ENCODE data around the gene SPINT1. TPM values are rescaled to one million over a fixed set of nuclear protein-coding genes. Genes with fewer than 3 reads are reported as not detected.

Gene SPINT1
- total RNA-seq, 4 donors from 2014 or later: 84.3 to 143 (median 113) TPM

GRCh38 chr15:40863660-40864270, 19.9 kb downstream of the SPINT1 start:
- TF ChIP-seq POLR2A (IDR thresholded peaks at IDR 0.05): no peak
- TF ChIP-seq, protein P1, sequence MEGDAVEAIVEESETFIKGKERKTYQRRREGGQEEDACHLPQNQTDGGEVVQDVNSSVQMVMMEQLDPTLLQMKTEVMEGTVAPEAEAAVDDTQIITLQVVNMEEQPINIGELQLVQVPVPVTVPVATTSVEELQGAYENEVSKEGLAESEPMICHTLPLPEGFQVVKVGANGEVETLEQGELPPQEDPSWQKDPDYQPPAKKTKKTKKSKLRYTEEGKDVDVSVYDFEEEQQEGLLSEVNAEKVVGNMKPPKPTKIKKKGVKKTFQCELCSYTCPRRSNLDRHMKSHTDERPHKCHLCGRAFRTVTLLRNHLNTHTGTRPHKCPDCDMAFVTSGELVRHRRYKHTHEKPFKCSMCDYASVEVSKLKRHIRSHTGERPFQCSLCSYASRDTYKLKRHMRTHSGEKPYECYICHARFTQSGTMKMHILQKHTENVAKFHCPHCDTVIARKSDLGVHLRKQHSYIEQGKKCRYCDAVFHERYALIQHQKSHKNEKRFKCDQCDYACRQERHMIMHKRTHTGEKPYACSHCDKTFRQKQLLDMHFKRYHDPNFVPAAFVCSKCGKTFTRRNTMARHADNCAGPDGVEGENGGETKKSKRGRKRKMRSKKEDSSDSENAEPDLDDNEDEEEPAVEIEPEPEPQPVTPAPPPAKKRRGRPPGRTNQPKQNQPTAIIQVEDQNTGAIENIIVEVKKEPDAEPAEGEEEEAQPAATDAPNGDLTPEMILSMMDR (IDR thresholded peaks at IDR 0.05): no peak

GRCh38 chr15:40867199-40867598, 23.4 kb downstream of the SPINT1 start:
- Histone ChIP-seq H3K9me3 (no peaks in the 10 kb centered on the region), H3K4me1 (no peaks in the 10 kb centered on the region), H3K27me3 (no peaks in the 10 kb centered on the region), H3K36me3 (no peaks in the 10 kb centered on the region), H3K4me3 (replicated peaks in 1 of 3) (no peak overlapping the region), H3K27ac (no peak overlapping the region)
- no peak for DNase-seq
- intact Hi-C loops (cut with DNase I): no loop called here
- TF ChIP-seq POLR2A (IDR thresholded peaks at IDR 0.05): no peak
- TF ChIP-seq, protein P1 (IDR thresholded peaks at IDR 0.05): no peak
- 94 to 96% methylated on average over 4 of the region's 4 CpGs for WGBS, 2 donors

More at GRCh38 chr15:40863660-40864270, 19.9 kb downstream of the SPINT1 start:
- DNase-seq: no peak
- Histone ChIP-seq H3K36me3 (no peaks in the 10 kb centered on the region), H3K4me1 (no peaks in the 10 kb centered on the region), H3K4me3 (replicated peaks in 1 of 3) (no peak overlapping the region), H3K27me3 (no peaks in the 10 kb centered on the region), H3K27ac (no peak overlapping the region), H3K9me3 (no peaks in the 10 kb centered on the region)
- WGBS, 2 donors: 69 to 82% methylated on average over 4 of the region's 4 CpGs
- intact Hi-C loops (cut with DNase I): no loop called here

DNA sequence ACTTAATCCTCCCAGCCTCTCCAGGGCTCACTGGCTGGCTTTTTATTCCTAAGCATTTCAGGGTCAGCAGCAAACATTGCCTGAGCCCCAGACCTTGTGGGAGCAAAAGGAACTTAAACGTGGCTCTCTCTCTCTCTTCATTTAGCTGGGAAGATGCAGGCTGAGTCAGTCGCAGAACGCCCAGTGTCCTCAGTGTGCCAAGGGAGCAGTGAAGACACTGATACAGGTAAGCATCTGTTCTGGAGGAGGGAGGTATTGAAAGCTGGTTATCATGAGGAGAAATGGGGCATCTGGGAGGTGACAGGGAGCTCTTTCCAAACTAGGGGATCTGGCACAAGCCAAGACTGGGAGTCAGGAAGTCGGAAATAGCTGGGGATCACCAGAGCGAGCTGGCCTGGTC, 25.8 kb downstream of the SPINT1 start:
- H3K27ac ChIP-seq: no peak overlapping the region
- TF ChIP-seq, protein P1 (IDR thresholded peaks at IDR 0.05): no peak
- TF ChIP-seq POLR2A (IDR thresholded peaks at IDR 0.05): no peak
- no peaks in the 10 kb centered on the region for H3K27me3 ChIP-seq
- H3K4me1 ChIP-seq: peaks cover 0 to 13% of the 10 kb centered on the region in 2 donors
- no peaks in the 10 kb centered on the region for H3K36me3 ChIP-seq
- intact Hi-C loops (cut with DNase I): no loop called here
- DNase-seq: no peak
- no peaks in the 10 kb centered on the region for H3K9me3 ChIP-seq
- WGBS, 2 donors: 79 to 93% methylated on average over 5 of the region's 5 CpGs
- H3K4me3 ChIP-seq (replicated peaks in 1 of 3): no peak overlapping the region

GRCh38 chr15:40870716-40871115, 26.9 kb downstream of the SPINT1 start:
- intact Hi-C loops (cut with DNase I): no loop called here
- 93 to 100% methylated on average over 1 of the region's 1 CpG for WGBS, 2 donors
- Histone ChIP-seq H3K4me1 (peaks cover 0 to 13% of the 10 kb centered on the region in 2 donors), H3K27me3 (no peaks in the 10 kb centered on the region), H3K27ac (no peak overlapping the region), H3K9me3 (no peaks in the 10 kb centered on the region), H3K36me3 (no peaks in the 10 kb centered on the region), H3K4me3 (replicated peaks in 1 of 3) (no peak overlapping the region)
- no peak for DNase-seq
- TF ChIP-seq, protein P1 (IDR thresholded peaks at IDR 0.05): no peak
- no peak for TF ChIP-seq POLR2A (IDR thresholded peaks at IDR 0.05)

- 79 to 89% methylated on average over 13 of the region's 13 CpGs for WGBS, 2 donors
- peaks cover 0 to 13% of the 10 kb centered on the region in 2 donors for H3K4me1 ChIP-seq
- intact Hi-C loops (cut with DNase I): no loop called here
- H3K4me3 ChIP-seq (replicated peaks in 1 of 3): no peak overlapping the region
- DNase-seq: peak; percentile 51 to 60
- H3K9me3 ChIP-seq: no peaks in the 10 kb centered on the region
- TF ChIP-seq, protein P1 (IDR thresholded peaks at IDR 0.05): no peak
- TF ChIP-seq POLR2A (IDR thresholded peaks at IDR 0.05): no peak
- no peaks in the 10 kb centered on the region for H3K36me3 ChIP-seq
- H3K27ac ChIP-seq: no peak overlapping the region
- no peaks in the 10 kb centered on the region for H3K27me3 ChIP-seq
These were observed 28.1 kb downstream of the SPINT1 start for GRCh38 chr15:40871749-40872617.
